GM23338 (cell line): Measurements from ENCODE around the gene ZNF200. TPM values are rescaled to one million over a fixed set of nuclear protein-coding genes. Genes with fewer than 3 reads are reported as not detected.

Experiments
- ATAC-seq: fragments of 200-7000 bp; cut with Tn5 transposase; 3 replicates; pipeline ENCODE4 v1.9.1; 2020
- DNase-seq: peaks from one replicate; pipeline ENCODE4 v3.0.0-alpha.2; 2015; ENCODE audit warnings: low spot score
- H2AFZ ChIP-seq: fragments of 200-600 bp; sonication (generic); 2 replicates; pipeline ENCODE4 v1.8.0; 2016; ENCODE audit warnings: antibody characterized with exemption, mild to moderate bottlenecking, moderate library complexity
- H3F3A ChIP-seq: fragments of 200-600 bp; sonication (generic); replicated peaks from 2 replicates; pipeline ENCODE4 v1.8.0; 2017; ENCODE audit warnings: antibody characterized with exemption, mixed run types, low read depth
- H3K27ac ChIP-seq: fragments of 200-600 bp; sonication (generic); 2 replicates; pipeline ENCODE4 v1.6.1; 2016; ENCODE audit warnings: low read depth
- H3K27me3 ChIP-seq: fragments of 200-600 bp; sonication (generic); 2 replicates; pipeline ENCODE4 v1.8.0; 2016; ENCODE audit warnings: mild to moderate bottlenecking, mixed run types, moderate library complexity; ENCODE audit not compliant: insufficient read depth
- H3K36me3 ChIP-seq: fragments of 200-600 bp; sonication (generic); 2 replicates; pipeline ENCODE4 v1.8.0; 2016; ENCODE audit warnings: mild to moderate bottlenecking; ENCODE audit not compliant: insufficient read depth
- H3K4me1 ChIP-seq: fragments of 200-600 bp; sonication (generic); 2 replicates; pipeline ENCODE4 v1.8.0; 2016; ENCODE audit warnings: mild to moderate bottlenecking, moderate library complexity; ENCODE audit not compliant: insufficient read depth
- H3K4me2 ChIP-seq: fragments of 200-600 bp; sonication (generic); 2 replicates; pipeline ENCODE4 v1.7.1; 2017; ENCODE audit warnings: mixed run types
- H3K4me3 ChIP-seq: fragments of 200-600 bp; sonication (generic); 2 replicates; pipeline ENCODE4 v1.6.1; 2016; ENCODE audit warnings: mixed run types
- H3K79me2 ChIP-seq: fragments of 200-600 bp; sonication (generic); replicated peaks from 2 replicates; pipeline ENCODE4 v1.8.0; 2017; ENCODE audit warnings: mild to moderate bottlenecking; ENCODE audit not compliant: insufficient read depth
- H3K9me2 ChIP-seq: fragments of 200-600 bp; sonication (generic); 2 replicates; pipeline ENCODE4 v1.8.0; 2017; ENCODE audit not compliant: insufficient read depth
- H4K20me1 ChIP-seq: fragments of 200-600 bp; sonication (generic); replicated peaks from 2 replicates; pipeline ENCODE4 v1.8.0; 2017; ENCODE audit warnings: mild to moderate bottlenecking; ENCODE audit not compliant: insufficient read depth
- H3K27ac Mint-ChIP-seq: 2 replicates; pipeline ENCODE4 v1.8.0; 2020; ENCODE audit warnings: inconsistent platforms, mild to moderate bottlenecking, moderate library complexity, mixed read lengths
- H3K27me3 Mint-ChIP-seq: 3 replicates; pipeline ENCODE4 v1.8.0; 2022; ENCODE audit warnings: low read depth, mild to moderate bottlenecking, moderate library complexity, mixed read lengths, inconsistent platforms; ENCODE audit not compliant: insufficient read depth, poor library complexity
- H3K36me3 Mint-ChIP-seq: 3 replicates; pipeline ENCODE4 v1.8.0; 2021; ENCODE audit warnings: low read depth, mild to moderate bottlenecking, inconsistent platforms, moderate library complexity, mixed read lengths
- H3K4me1 Mint-ChIP-seq: 3 replicates; pipeline ENCODE4 v1.8.0; 2020; ENCODE audit warnings: mild to moderate bottlenecking, inconsistent platforms, mixed read lengths
- H3K4me3 Mint-ChIP-seq: 3 replicates; pipeline ENCODE4 v1.8.0; 2021; ENCODE audit warnings: moderate library complexity, mild to moderate bottlenecking, inconsistent platforms, mixed read lengths
- H3K9me3 Mint-ChIP-seq: 3 replicates; pipeline ENCODE4 v1.8.0; 2020; ENCODE audit warnings: moderate library complexity, mild to moderate bottlenecking, inconsistent platforms, mixed read lengths
- ETS1 ChIP-seq: IDR thresholded peaks from 2 replicates; pipeline ENCODE4 v1.6.1; 2016; ENCODE audit warnings: antibody characterized with exemption
- EZH2phosphoT487 ChIP-seq: fragments of 200-600 bp; sonication (generic); IDR thresholded peaks from one replicate; pipeline ENCODE4 v1.8.1; 2018; ENCODE audit warnings: antibody characterized with exemption; ENCODE audit not compliant: unreplicated experiment
- POLR2AphosphoS5 ChIP-seq: IDR thresholded peaks from 2 replicates; pipeline ENCODE4 v1.6.1; 2016; ENCODE audit warnings: antibody characterized with exemption, low read depth
- STAT1 ChIP-seq: IDR thresholded peaks from one replicate; pipeline ENCODE4 v1.6.1; 2016; ENCODE audit warnings: antibody characterized with exemption; ENCODE audit not compliant: unreplicated experiment
- ZNF114 ChIP-seq: fragments of 250-450 bp; sonication (Bioruptor Pico); IDR thresholded peaks from 2 replicates; pipeline ENCODE4 v1.5.0; 2020; ENCODE audit warnings: mild to moderate bottlenecking, moderate library complexity
- ZNF331 ChIP-seq: fragments of 250-450 bp; sonication (Bioruptor Pico); IDR thresholded peaks from 2 replicates; pipeline ENCODE4 v1.5.0; 2020; ENCODE audit warnings: low read depth, mild to moderate bottlenecking, moderate library complexity
- ZNF462 ChIP-seq: fragments of 250-450 bp; sonication (Bioruptor Pico); IDR thresholded peaks from 2 replicates; pipeline ENCODE4 v1.5.0; 2020; ENCODE audit warnings: mild to moderate bottlenecking, moderate library complexity
- polyA plus RNA-seq: library from polyadenylated mRNA; unstranded; fragments of >200 nt; fragmentation: Nextera tagmentation; extraction: Ambion mirVana; gene quantifications from 2 replicates; pipeline ENCODE4 v1.2.1, GENCODE V29; 2016
- total RNA-seq: library from RNA; depleted of rRNA; stranded (reverse); fragments of >200 nt; shearing (Covaris generic); gene quantifications from 2 replicates; pipeline ENCODE4 v1.2.3, GENCODE V29; 2014

Gene ZNF200
- total and polyA plus RNA-seq, 2 experiments from 2014 or later: 9.2 to 9.7 TPM

- no peak overlapping the region for H3K4me3 Mint-ChIP-seq
- peaks cover 13% of the 10 kb centered on the region for H3K4me1 Mint-ChIP-seq
- peaks cover 17% of the 10 kb centered on the region for H3K27me3 ChIP-seq
Measured at GRCh38 chr16:3193221-3194212, 41.4 kb downstream of the ZNF200 start.

More at GRCh38 chr16:3193221-3194212, 41.4 kb downstream of the ZNF200 start:
- Histone ChIP-seq H3F3A (0 out of 2 replicates have a peak, but pooled peaks cover 8% of the 10 kb centered on the region), H4K20me1 (no peaks in the 10 kb centered on the region; the same call in 1 of the 2 replicates), H3K4me2 (no peak overlapping the region), H3K36me3 (no peaks in the 10 kb centered on the region), H3K79me2 (no peaks in the 10 kb centered on the region), H3K4me1 (peaks cover 12% of the 10 kb centered on the region), H2AFZ (no peak overlapping the region), H3K27ac (no peak overlapping the region), H3K4me3 (no peak overlapping the region), H3K9me2 (no peaks in the 10 kb centered on the region)
- peaks cover 32% of the 10 kb centered on the region; the same call in 2 of the 3 replicates for H3K9me3 Mint-ChIP-seq
- TF ChIP-seq ZNF114 (CRISPR knock-in tag) (no peak), ETS1 (no peak), STAT1 (no peak), ZNF331 (CRISPR knock-in tag) (no peak), ZNF462 (no peak), EZH2phosphoT487 (no peak), POLR2AphosphoS5 (no peak)
- DNase-seq: no peak
- no peak for ATAC-seq
- H3K27ac Mint-ChIP-seq: no peak overlapping the region
- peaks cover 43% of the 10 kb centered on the region for H3K27me3 Mint-ChIP-seq
- H3K36me3 Mint-ChIP-seq: peaks cover 4% of the 10 kb centered on the region; the same call in 2 of the 3 replicates
